GM12878 (cell line): ENCODE results near the gene CRYBA2. TPM values are rescaled to one million over a fixed set of nuclear protein-coding genes. Genes with fewer than 3 reads are reported as not detected.

Source experiments
- BHLHE40 ChIP-seq, 2 experiments: fragments of 450-650 bp in 1 of 2; IDR thresholded peaks; 2 replicates each; pipeline ENCODE4 v1.6.1; 2011 to 2017; ENCODE audit warnings: low read depth in 2 of 2, borderline replicate concordance in 1 of 2, improper control_type of control experiment in 1 of 2, low read length in 1 of 2, mild to moderate bottlenecking in 1 of 2
- DPF2 ChIP-seq: fragments of 450-650 bp; IDR thresholded peaks from 2 replicates; pipeline ENCODE4 v1.6.1; 2017; ENCODE audit warnings: mild to moderate bottlenecking
- EGR1 ChIP-seq, 2 experiments: IDR thresholded peaks; 1 replicate in 1 of 2; 2 replicates in 1 of 2; pipeline ENCODE4 v1.6.1; 2011 to 2012; ENCODE audit warnings: low read depth in 2 of 2, low read length in 2 of 2, borderline replicate concordance in 1 of 2, mild to moderate bottlenecking in 1 of 2, moderate library complexity in 1 of 2
- NFYB ChIP-seq: IDR thresholded peaks from 2 replicates; pipeline ENCODE4 v1.6.1; 2011; ENCODE audit warnings: low read depth, mild to moderate bottlenecking, low read length, improper control_type of control experiment, moderate library complexity; ENCODE audit not compliant: insufficient read depth
- NR2C1 ChIP-seq: fragments of 450-650 bp; IDR thresholded peaks from 2 replicates; pipeline ENCODE4 v1.6.1; 2017; ENCODE audit warnings: antibody characterized with exemption, mild to moderate bottlenecking, moderate library complexity
- POLR2AphosphoS2 ChIP-seq: IDR thresholded peaks from 2 replicates; pipeline ENCODE4 v1.6.1; 2011; ENCODE audit warnings: low read depth, mild to moderate bottlenecking, low read length, improper control_type of control experiment, moderate library complexity
- SMC3 ChIP-seq: IDR thresholded peaks from 2 replicates; pipeline ENCODE4 v1.6.1; 2011; ENCODE audit warnings: low read length, improper control_type of control experiment, borderline replicate concordance
- STAT3 ChIP-seq: IDR thresholded peaks from 2 replicates; pipeline ENCODE4 v1.6.1; 2011; ENCODE audit warnings: low read depth, low read length, improper control_type of control experiment
- SUZ12 ChIP-seq: fragments of 200-600 bp; sonication (generic); IDR thresholded peaks from one replicate; pipeline ENCODE4 v1.6.1; 2018; ENCODE audit warnings: antibody characterized with exemption, mild to moderate bottlenecking; ENCODE audit not compliant: unreplicated experiment
- TARDBP ChIP-seq: IDR thresholded peaks from 2 replicates; pipeline ENCODE4 v1.6.1; 2016; ENCODE audit warnings: borderline replicate concordance
- polyA plus RNA-seq, 11 experiments: library from polyadenylated mRNA; depleted of rRNA in 4 of 11; unstranded in 6 of 11; stranded (reverse) in 5 of 11; fragments of >200 nt; fragmentation: Nextera tagmentation in 4 of 11; fragmentation: Illumina TruSeq in 1 of 11; extraction: Ambion mirVana in 4 of 11; extraction: Trizol in 1 of 11; gene quantifications; 1 replicate in 1 of 11; 2 replicates in 10 of 11; pipeline versions ENCODE4 v1.2.1 to v1.2.3, GENCODE V29; 2011 to 2016; ENCODE audit warnings: inconsistent platforms in 2 of 11, missing spikeins in 2 of 11, low read depth in 1 of 11
- total RNA-seq, 4 experiments: library from RNA; depleted of rRNA in 3 of 4; stranded (reverse); fragments of >200 nt in 3 of 4; fragmentation: Illumina TruSeq in 1 of 4; extraction: Trizol in 1 of 4; gene quantifications; 2 replicates each; pipeline versions ENCODE4 v1.2.1 to v1.2.3, GENCODE V29; 2013 to 2021
- TF ChIP-seq, protein P1 (sequence below): fragments of 450-650 bp; IDR thresholded peaks from 2 replicates; pipeline ENCODE4 v1.6.1; 2017; ENCODE audit warnings: low read depth, mild to moderate bottlenecking, moderate library complexity
- TF ChIP-seq, protein P2 (sequence below): IDR thresholded peaks from 2 replicates; pipeline ENCODE4 v1.6.1; 2012; ENCODE audit warnings: low read depth, low read length, improper control_type of control experiment
- TF ChIP-seq, protein P3 (sequence below): fragments of 450-650 bp; conservative IDR thresholded peaks from 2 replicates; pipeline ENCODE4 v1.6.1; 2017; ENCODE audit warnings: mild to moderate bottlenecking, moderate library complexity
- TF ChIP-seq, protein P4 (sequence below): fragments of 450-650 bp; IDR thresholded peaks from 2 replicates; pipeline ENCODE4 v1.6.1; 2014; ENCODE audit warnings: mild to moderate bottlenecking

Gene CRYBA2
- total and polyA plus RNA-seq, 10 of the 15 experiments (the other 5 are each of a cell fraction or from before 2014, with no cell fraction given) = not detected

DNA sequence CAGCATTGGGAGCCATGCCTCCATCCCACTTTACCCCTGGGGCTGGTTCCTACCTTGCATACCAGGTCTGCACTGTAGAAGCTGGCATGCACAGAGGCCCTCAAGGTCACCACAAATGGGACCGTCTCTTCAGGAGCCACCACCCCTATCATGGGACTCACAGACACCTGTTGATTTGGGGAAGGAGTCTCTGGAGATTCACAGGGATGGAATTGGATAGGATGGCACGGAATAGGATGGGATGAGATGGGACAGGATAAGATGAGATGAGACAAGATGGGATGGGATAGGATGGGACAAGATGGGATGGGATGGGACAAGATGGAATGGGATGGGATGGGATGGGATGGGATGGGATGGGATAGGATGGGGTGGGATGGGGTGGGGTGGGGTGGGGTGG lies 16.1 kb upstream of the CRYBA2 start (continued):
- no peak for TF ChIP-seq BHLHE40 (IDR thresholded peaks at IDR 0.05; ENCODE audit: borderline replicate concordance in 1 of 2, low read depth in 2 of 2, low read length in 1 of 2)
- no peak for TF ChIP-seq TARDBP
- TF ChIP-seq, protein P1, sequence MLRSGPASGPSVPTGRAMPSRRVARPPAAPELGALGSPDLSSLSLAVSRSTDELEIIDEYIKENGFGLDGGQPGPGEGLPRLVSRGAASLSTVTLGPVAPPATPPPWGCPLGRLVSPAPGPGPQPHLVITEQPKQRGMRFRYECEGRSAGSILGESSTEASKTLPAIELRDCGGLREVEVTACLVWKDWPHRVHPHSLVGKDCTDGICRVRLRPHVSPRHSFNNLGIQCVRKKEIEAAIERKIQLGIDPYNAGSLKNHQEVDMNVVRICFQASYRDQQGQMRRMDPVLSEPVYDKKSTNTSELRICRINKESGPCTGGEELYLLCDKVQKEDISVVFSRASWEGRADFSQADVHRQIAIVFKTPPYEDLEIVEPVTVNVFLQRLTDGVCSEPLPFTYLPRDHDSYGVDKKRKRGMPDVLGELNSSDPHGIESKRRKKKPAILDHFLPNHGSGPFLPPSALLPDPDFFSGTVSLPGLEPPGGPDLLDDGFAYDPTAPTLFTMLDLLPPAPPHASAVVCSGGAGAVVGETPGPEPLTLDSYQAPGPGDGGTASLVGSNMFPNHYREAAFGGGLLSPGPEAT = no peak
- TF ChIP-seq SUZ12 = no peak
- TF ChIP-seq, protein P2, sequence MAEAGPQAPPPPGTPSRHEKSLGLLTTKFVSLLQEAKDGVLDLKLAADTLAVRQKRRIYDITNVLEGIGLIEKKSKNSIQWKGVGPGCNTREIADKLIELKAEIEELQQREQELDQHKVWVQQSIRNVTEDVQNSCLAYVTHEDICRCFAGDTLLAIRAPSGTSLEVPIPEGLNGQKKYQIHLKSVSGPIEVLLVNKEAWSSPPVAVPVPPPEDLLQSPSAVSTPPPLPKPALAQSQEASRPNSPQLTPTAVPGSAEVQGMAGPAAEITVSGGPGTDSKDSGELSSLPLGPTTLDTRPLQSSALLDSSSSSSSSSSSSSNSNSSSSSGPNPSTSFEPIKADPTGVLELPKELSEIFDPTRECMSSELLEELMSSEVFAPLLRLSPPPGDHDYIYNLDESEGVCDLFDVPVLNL = no peak
- TF ChIP-seq, protein P3, sequence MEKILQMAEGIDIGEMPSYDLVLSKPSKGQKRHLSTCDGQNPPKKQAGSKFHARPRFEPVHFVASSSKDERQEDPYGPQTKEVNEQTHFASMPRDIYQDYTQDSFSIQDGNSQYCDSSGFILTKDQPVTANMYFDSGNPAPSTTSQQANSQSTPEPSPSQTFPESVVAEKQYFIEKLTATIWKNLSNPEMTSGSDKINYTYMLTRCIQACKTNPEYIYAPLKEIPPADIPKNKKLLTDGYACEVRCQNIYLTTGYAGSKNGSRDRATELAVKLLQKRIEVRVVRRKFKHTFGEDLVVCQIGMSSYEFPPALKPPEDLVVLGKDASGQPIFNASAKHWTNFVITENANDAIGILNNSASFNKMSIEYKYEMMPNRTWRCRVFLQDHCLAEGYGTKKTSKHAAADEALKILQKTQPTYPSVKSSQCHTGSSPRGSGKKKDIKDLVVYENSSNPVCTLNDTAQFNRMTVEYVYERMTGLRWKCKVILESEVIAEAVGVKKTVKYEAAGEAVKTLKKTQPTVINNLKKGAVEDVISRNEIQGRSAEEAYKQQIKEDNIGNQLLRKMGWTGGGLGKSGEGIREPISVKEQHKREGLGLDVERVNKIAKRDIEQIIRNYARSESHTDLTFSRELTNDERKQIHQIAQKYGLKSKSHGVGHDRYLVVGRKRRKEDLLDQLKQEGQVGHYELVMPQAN = no peak
- no peak for TF ChIP-seq STAT3
- TF ChIP-seq DPF2 = no peak
- TF ChIP-seq EGR1 (IDR thresholded peaks at IDR 0.05; ENCODE audit: borderline replicate concordance in 1 of 2, low read depth in 2 of 2, low read length in 2 of 2) = no peak
- TF ChIP-seq, protein P4, sequence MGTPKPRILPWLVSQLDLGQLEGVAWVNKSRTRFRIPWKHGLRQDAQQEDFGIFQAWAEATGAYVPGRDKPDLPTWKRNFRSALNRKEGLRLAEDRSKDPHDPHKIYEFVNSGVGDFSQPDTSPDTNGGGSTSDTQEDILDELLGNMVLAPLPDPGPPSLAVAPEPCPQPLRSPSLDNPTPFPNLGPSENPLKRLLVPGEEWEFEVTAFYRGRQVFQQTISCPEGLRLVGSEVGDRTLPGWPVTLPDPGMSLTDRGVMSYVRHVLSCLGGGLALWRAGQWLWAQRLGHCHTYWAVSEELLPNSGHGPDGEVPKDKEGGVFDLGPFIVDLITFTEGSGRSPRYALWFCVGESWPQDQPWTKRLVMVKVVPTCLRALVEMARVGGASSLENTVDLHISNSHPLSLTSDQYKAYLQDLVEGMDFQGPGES = no peak
- no peak for TF ChIP-seq POLR2AphosphoS2
- TF ChIP-seq SMC3 = no peak
- no peak for TF ChIP-seq NR2C1
- no peak for TF ChIP-seq NFYB
